Loucy (cell line): Measurements from ENCODE around the gene GCAT.

Source experiments
- CTCF ChIP-seq: fragments of 200-600 bp; sonication (generic); conservative IDR thresholded peaks from 2 replicates; pipeline ENCODE4 v1.5.1; 2014; ENCODE audit warnings: mild to moderate bottlenecking, antibody characterized with exemption, low read length
- EZH2phosphoT487 ChIP-seq: fragments of 200-600 bp; IDR thresholded peaks from 2 replicates; pipeline ENCODE4 v1.6.1; 2018; ENCODE audit warnings: antibody characterized with exemption, mild to moderate bottlenecking, moderate library complexity, borderline replicate concordance

- no peak for TF ChIP-seq CTCF
- TF ChIP-seq EZH2phosphoT487 = no peak
Observed at GRCh38 chr22:37778370-37779009, 29.2 kb upstream of the GCAT start.
